GM23338 (cell line): ENCODE measurements around the gene TSC22D1. TPM values are rescaled to one million over a fixed set of nuclear protein-coding genes. Genes with fewer than 3 reads are reported as not detected.

ENCODE experiments used
- ATAC-seq: fragments of 200-7000 bp; cut with Tn5 transposase; 3 replicates; pipeline ENCODE4 v1.9.1; 2020
- DNase-seq: peaks from one replicate; pipeline ENCODE4 v3.0.0-alpha.2; 2015; ENCODE audit warnings: low spot score
- H2AFZ ChIP-seq: fragments of 200-600 bp; sonication (generic); 2 replicates; pipeline ENCODE4 v1.8.0; 2016; ENCODE audit warnings: antibody characterized with exemption, mild to moderate bottlenecking, moderate library complexity
- H3F3A ChIP-seq: fragments of 200-600 bp; sonication (generic); replicated peaks from 2 replicates; pipeline ENCODE4 v1.8.0; 2017; ENCODE audit warnings: antibody characterized with exemption, mixed run types, low read depth
- H3K27ac ChIP-seq: fragments of 200-600 bp; sonication (generic); 2 replicates; pipeline ENCODE4 v1.6.1; 2016; ENCODE audit warnings: low read depth
- H3K27me3 ChIP-seq: fragments of 200-600 bp; sonication (generic); 2 replicates; pipeline ENCODE4 v1.8.0; 2016; ENCODE audit warnings: mild to moderate bottlenecking, mixed run types, moderate library complexity; ENCODE audit not compliant: insufficient read depth
- H3K36me3 ChIP-seq: fragments of 200-600 bp; sonication (generic); 2 replicates; pipeline ENCODE4 v1.8.0; 2016; ENCODE audit warnings: mild to moderate bottlenecking; ENCODE audit not compliant: insufficient read depth
- H3K4me1 ChIP-seq: fragments of 200-600 bp; sonication (generic); 2 replicates; pipeline ENCODE4 v1.8.0; 2016; ENCODE audit warnings: mild to moderate bottlenecking, moderate library complexity; ENCODE audit not compliant: insufficient read depth
- H3K4me2 ChIP-seq: fragments of 200-600 bp; sonication (generic); 2 replicates; pipeline ENCODE4 v1.7.1; 2017; ENCODE audit warnings: mixed run types
- H3K4me3 ChIP-seq: fragments of 200-600 bp; sonication (generic); 2 replicates; pipeline ENCODE4 v1.6.1; 2016; ENCODE audit warnings: mixed run types
- H3K79me2 ChIP-seq: fragments of 200-600 bp; sonication (generic); replicated peaks from 2 replicates; pipeline ENCODE4 v1.8.0; 2017; ENCODE audit warnings: mild to moderate bottlenecking; ENCODE audit not compliant: insufficient read depth
- H3K9me2 ChIP-seq: fragments of 200-600 bp; sonication (generic); 2 replicates; pipeline ENCODE4 v1.8.0; 2017; ENCODE audit not compliant: insufficient read depth
- H4K20me1 ChIP-seq: fragments of 200-600 bp; sonication (generic); replicated peaks from 2 replicates; pipeline ENCODE4 v1.8.0; 2017; ENCODE audit warnings: mild to moderate bottlenecking; ENCODE audit not compliant: insufficient read depth
- H3K27ac Mint-ChIP-seq: 2 replicates; pipeline ENCODE4 v1.8.0; 2020; ENCODE audit warnings: inconsistent platforms, mild to moderate bottlenecking, moderate library complexity, mixed read lengths
- H3K27me3 Mint-ChIP-seq: 3 replicates; pipeline ENCODE4 v1.8.0; 2022; ENCODE audit warnings: low read depth, mild to moderate bottlenecking, moderate library complexity, mixed read lengths, inconsistent platforms; ENCODE audit not compliant: insufficient read depth, poor library complexity
- H3K36me3 Mint-ChIP-seq: 3 replicates; pipeline ENCODE4 v1.8.0; 2021; ENCODE audit warnings: low read depth, mild to moderate bottlenecking, inconsistent platforms, moderate library complexity, mixed read lengths
- H3K4me1 Mint-ChIP-seq: 3 replicates; pipeline ENCODE4 v1.8.0; 2020; ENCODE audit warnings: mild to moderate bottlenecking, inconsistent platforms, mixed read lengths
- H3K4me3 Mint-ChIP-seq: 3 replicates; pipeline ENCODE4 v1.8.0; 2021; ENCODE audit warnings: moderate library complexity, mild to moderate bottlenecking, inconsistent platforms, mixed read lengths
- H3K9me3 Mint-ChIP-seq: 3 replicates; pipeline ENCODE4 v1.8.0; 2020; ENCODE audit warnings: moderate library complexity, mild to moderate bottlenecking, inconsistent platforms, mixed read lengths
- CREB1 ChIP-seq: fragments of 250-450 bp; sonication (Bioruptor Pico); IDR thresholded peaks from 2 replicates; pipeline ENCODE4 v1.5.0; 2020; ENCODE audit warnings: low read depth, mild to moderate bottlenecking, moderate library complexity
- EZH2 ChIP-seq: fragments of 200-600 bp; sonication (generic); IDR thresholded peaks from one replicate; pipeline ENCODE4 v1.8.0; 2017; ENCODE audit warnings: antibody characterized with exemption, mild to moderate bottlenecking, low read depth; ENCODE audit not compliant: unreplicated experiment
- EZH2phosphoT487 ChIP-seq: fragments of 200-600 bp; sonication (generic); IDR thresholded peaks from one replicate; pipeline ENCODE4 v1.8.1; 2018; ENCODE audit warnings: antibody characterized with exemption; ENCODE audit not compliant: unreplicated experiment
- STAT1 ChIP-seq: IDR thresholded peaks from one replicate; pipeline ENCODE4 v1.6.1; 2016; ENCODE audit warnings: antibody characterized with exemption; ENCODE audit not compliant: unreplicated experiment
- ZNF331 ChIP-seq: fragments of 250-450 bp; sonication (Bioruptor Pico); IDR thresholded peaks from 2 replicates; pipeline ENCODE4 v1.5.0; 2020; ENCODE audit warnings: low read depth, mild to moderate bottlenecking, moderate library complexity
- polyA plus RNA-seq: library from polyadenylated mRNA; unstranded; fragments of >200 nt; fragmentation: Nextera tagmentation; extraction: Ambion mirVana; gene quantifications from 2 replicates; pipeline ENCODE4 v1.2.1, GENCODE V29; 2016
- total RNA-seq: library from RNA; depleted of rRNA; stranded (reverse); fragments of >200 nt; shearing (Covaris generic); gene quantifications from 2 replicates; pipeline ENCODE4 v1.2.3, GENCODE V29; 2014
- TF ChIP-seq, protein P1 (sequence below): IDR thresholded peaks from one replicate; pipeline ENCODE4 v1.6.1; 2018; ENCODE audit warnings: antibody characterized with exemption; ENCODE audit not compliant: unreplicated experiment
- TF ChIP-seq, protein P2 (sequence below): IDR thresholded peaks from 2 replicates; pipeline ENCODE4 v1.6.1; 2016; ENCODE audit warnings: antibody characterized with exemption
- TF ChIP-seq, protein P3 (sequence below): fragments of 250-450 bp; sonication (Bioruptor Pico); IDR thresholded peaks from 2 replicates; pipeline ENCODE4 v1.5.0; 2020; ENCODE audit warnings: mild to moderate bottlenecking, moderate library complexity

Gene TSC22D1
- total and polyA plus RNA-seq, 2 experiments from 2014 or later: 58.5 to 114 TPM

DNA sequence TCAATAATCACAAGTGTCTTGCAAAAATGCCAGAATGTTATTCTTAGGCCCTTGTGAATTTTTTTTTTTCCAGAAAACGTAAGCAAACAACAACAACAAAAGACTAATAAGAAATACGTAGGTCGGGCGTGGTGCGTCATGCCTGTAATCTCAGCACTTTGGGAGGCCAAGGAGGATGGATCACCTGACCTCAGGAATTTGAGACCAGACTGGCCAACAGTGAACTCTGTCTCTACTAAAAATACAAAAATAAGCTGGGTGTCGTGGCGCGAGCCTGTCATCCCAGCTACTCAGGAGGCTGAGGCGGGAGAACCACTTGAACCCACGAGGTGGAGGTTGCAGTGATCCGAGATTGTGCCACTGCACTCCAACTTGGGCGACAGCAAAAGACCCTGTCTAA is 20.9 kb downstream of the TSC22D1 start (continued):
- TF ChIP-seq, protein P1, sequence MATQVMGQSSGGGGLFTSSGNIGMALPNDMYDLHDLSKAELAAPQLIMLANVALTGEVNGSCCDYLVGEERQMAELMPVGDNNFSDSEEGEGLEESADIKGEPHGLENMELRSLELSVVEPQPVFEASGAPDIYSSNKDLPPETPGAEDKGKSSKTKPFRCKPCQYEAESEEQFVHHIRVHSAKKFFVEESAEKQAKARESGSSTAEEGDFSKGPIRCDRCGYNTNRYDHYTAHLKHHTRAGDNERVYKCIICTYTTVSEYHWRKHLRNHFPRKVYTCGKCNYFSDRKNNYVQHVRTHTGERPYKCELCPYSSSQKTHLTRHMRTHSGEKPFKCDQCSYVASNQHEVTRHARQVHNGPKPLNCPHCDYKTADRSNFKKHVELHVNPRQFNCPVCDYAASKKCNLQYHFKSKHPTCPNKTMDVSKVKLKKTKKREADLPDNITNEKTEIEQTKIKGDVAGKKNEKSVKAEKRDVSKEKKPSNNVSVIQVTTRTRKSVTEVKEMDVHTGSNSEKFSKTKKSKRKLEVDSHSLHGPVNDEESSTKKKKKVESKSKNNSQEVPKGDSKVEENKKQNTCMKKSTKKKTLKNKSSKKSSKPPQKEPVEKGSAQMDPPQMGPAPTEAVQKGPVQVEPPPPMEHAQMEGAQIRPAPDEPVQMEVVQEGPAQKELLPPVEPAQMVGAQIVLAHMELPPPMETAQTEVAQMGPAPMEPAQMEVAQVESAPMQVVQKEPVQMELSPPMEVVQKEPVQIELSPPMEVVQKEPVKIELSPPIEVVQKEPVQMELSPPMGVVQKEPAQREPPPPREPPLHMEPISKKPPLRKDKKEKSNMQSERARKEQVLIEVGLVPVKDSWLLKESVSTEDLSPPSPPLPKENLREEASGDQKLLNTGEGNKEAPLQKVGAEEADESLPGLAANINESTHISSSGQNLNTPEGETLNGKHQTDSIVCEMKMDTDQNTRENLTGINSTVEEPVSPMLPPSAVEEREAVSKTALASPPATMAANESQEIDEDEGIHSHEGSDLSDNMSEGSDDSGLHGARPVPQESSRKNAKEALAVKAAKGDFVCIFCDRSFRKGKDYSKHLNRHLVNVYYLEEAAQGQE: no peak
- TF ChIP-seq CREB1 (no peak), EZH2 (no peak)

DNA sequence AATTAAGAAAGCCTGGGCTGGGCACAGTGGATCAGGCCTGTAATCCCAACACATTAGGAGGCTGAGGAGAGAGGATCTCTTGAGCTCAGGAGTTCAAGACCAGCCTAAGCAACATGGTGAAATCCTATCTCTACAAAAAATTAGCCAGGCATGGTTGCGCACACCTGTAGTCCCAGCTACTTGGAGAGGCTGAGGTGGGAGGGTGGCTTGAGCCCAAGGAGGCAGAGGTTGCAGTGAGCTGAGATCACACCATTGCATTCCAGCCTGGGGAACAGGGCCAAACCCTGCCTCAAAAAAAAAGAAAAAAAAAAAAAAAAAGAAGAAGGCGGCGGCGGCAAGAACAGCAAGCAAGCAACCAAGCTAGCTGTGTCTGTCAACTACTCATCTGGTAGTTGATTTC is 26.7 kb downstream of the TSC22D1 start:
- H3K4me2 ChIP-seq: no peak overlapping the region
- no peaks in the 10 kb centered on the region for H3K27me3 ChIP-seq
- TF ChIP-seq, protein P2, sequence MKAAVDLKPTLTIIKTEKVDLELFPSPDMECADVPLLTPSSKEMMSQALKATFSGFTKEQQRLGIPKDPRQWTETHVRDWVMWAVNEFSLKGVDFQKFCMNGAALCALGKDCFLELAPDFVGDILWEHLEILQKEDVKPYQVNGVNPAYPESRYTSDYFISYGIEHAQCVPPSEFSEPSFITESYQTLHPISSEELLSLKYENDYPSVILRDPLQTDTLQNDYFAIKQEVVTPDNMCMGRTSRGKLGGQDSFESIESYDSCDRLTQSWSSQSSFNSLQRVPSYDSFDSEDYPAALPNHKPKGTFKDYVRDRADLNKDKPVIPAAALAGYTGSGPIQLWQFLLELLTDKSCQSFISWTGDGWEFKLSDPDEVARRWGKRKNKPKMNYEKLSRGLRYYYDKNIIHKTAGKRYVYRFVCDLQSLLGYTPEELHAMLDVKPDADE: no peak
- no peak for TF ChIP-seq ZNF331
- TF ChIP-seq STAT1: no peak
- no peak for TF ChIP-seq EZH2phosphoT487
- no peak overlapping the region for H3K4me3 ChIP-seq
- no peaks in the 10 kb centered on the region for H3K9me2 ChIP-seq
- H3K27ac ChIP-seq: no peak overlapping the region
- Mint-ChIP-seq H3K27ac (no peak overlapping the region), H3K36me3 (peaks cover 13% of the 10 kb centered on the region; the same call in 2 of the 3 replicates), H3K27me3 (peaks cover 2% of the 10 kb centered on the region), H3K4me3 (no peak overlapping the region), H3K4me1 (no peaks in the 10 kb centered on the region), H3K9me3 (no peaks in the 10 kb centered on the region)
- ATAC-seq (no peak), DNase-seq (peak; percentile 22)
- no peaks in the 10 kb centered on the region for H3F3A ChIP-seq
- peaks cover 100% of the 10 kb centered on the region for H3K79me2 ChIP-seq
- H2AFZ ChIP-seq: no peak overlapping the region
- no peaks in the 10 kb centered on the region for H3K36me3 ChIP-seq
- peaks cover 54% of the 10 kb centered on the region for H4K20me1 ChIP-seq
- H3K4me1 ChIP-seq: no peaks in the 10 kb centered on the region

DNA sequence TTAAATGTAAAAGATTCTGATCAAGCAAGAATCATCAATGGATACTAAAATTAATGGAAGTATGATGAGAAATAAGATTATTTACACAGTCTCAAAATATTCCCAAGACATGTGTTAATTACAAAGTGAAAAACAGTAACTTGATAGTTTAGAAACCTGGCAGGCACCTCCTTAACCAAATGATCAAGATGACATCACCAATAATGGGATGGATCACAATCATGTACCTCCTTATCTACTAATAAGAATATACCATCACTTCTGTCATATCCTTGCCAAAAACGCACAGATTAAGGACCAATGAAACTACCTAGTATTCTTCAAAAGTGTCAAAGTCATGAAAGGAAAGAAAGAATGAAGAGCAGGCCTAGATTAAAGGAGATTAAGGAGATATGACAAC is 30.0 kb downstream of the TSC22D1 start:
- Mint-ChIP-seq H3K27ac (no peak overlapping the region), H3K4me3 (no peak overlapping the region), H3K9me3 (no peaks in the 10 kb centered on the region), H3K27me3 (peaks cover 2% of the 10 kb centered on the region), H3K4me1 (peaks cover 8% of the 10 kb centered on the region; the same call in 2 of the 3 replicates), H3K36me3 (peaks cover 4% of the 10 kb centered on the region; the same call in 2 of the 3 replicates)
- peaks cover 98% of the 10 kb centered on the region for H3K79me2 ChIP-seq
- no peaks in the 10 kb centered on the region for H3F3A ChIP-seq
- H3K4me1 ChIP-seq: peaks cover 5% of the 10 kb centered on the region; the same call in 1 of the 2 replicates
- ATAC-seq (no peak), DNase-seq (no peak)
- peaks cover 41% of the 10 kb centered on the region for H4K20me1 ChIP-seq
- no peak overlapping the region for H3K4me2 ChIP-seq
- no peaks in the 10 kb centered on the region for H3K27me3 ChIP-seq
- H2AFZ ChIP-seq: no peak overlapping the region
- no peaks in the 10 kb centered on the region for H3K36me3 ChIP-seq
- H3K4me3 ChIP-seq: no peak overlapping the region
- H3K27ac ChIP-seq: no peak overlapping the region
- H3K9me2 ChIP-seq: no peaks in the 10 kb centered on the region
- TF ChIP-seq ZNF331: no peak
- TF ChIP-seq, protein P3, sequence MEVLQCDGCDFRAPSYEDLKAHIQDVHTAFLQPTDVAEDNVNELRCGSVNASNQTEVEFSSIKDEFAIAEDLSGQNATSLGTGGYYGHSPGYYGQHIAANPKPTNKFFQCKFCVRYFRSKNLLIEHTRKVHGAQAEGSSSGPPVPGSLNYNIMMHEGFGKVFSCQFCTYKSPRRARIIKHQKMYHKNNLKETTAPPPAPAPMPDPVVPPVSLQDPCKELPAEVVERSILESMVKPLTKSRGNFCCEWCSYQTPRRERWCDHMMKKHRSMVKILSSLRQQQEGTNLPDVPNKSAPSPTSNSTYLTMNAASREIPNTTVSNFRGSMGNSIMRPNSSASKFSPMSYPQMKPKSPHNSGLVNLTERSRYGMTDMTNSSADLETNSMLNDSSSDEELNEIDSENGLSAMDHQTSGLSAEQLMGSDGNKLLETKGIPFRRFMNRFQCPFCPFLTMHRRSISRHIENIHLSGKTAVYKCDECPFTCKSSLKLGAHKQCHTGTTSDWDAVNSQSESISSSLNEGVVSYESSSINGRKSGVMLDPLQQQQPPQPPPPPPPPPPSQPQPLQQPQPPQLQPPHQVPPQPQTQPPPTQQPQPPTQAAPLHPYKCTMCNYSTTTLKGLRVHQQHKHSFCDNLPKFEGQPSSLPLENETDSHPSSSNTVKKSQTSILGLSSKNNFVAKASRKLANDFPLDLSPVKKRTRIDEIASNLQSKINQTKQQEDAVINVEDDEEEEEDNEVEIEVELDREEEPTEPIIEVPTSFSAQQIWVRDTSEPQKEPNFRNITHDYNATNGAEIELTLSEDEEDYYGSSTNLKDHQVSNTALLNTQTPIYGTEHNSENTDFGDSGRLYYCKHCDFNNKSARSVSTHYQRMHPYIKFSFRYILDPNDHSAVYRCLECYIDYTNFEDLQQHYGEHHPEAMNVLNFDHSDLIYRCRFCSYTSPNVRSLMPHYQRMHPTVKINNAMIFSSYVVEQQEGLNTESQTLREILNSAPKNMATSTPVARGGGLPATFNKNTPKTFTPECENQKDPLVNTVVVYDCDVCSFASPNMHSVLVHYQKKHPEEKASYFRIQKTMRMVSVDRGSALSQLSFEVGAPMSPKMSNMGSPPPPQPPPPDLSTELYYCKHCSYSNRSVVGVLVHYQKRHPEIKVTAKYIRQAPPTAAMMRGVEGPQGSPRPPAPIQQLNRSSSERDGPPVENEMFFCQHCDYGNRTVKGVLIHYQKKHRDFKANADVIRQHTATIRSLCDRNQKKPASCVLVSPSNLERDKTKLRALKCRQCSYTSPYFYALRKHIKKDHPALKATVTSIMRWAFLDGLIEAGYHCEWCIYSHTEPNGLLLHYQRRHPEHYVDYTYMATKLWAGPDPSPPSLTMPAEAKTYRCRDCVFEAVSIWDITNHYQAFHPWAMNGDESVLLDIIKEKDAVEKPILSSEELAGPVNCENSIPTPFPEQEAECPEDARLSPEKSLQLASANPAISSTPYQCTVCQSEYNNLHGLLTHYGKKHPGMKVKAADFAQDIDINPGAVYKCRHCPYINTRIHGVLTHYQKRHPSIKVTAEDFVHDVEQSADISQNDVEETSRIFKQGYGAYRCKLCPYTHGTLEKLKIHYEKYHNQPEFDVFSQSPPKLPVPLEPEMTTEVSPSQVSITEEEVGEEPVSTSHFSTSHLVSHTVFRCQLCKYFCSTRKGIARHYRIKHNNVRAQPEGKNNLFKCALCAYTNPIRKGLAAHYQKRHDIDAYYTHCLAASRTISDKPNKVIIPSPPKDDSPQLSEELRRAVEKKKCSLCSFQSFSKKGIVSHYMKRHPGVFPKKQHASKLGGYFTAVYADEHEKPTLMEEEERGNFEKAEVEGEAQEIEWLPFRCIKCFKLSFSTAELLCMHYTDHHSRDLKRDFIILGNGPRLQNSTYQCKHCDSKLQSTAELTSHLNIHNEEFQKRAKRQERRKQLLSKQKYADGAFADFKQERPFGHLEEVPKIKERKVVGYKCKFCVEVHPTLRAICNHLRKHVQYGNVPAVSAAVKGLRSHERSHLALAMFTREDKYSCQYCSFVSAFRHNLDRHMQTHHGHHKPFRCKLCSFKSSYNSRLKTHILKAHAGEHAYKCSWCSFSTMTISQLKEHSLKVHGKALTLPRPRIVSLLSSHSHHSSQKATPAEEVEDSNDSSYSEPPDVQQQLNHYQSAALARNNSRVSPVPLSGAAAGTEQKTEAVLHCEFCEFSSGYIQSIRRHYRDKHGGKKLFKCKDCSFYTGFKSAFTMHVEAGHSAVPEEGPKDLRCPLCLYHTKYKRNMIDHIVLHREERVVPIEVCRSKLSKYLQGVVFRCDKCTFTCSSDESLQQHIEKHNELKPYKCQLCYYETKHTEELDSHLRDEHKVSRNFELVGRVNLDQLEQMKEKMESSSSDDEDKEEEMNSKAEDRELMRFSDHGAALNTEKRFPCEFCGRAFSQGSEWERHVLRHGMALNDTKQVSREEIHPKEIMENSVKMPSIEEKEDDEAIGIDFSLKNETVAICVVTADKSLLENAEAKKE (CRISPR knock-in tag): no peak
